Liver (tissue), 9 donors: ENCODE results near the gene FAM170B. TPM values are rescaled to one million over a fixed set of nuclear protein-coding genes. Genes with fewer than 3 reads are reported as not detected.
A peak's percentile ranks its signal among the peaks of the same experiment; 100 is the strongest.

ENCODE experiments used
- DNase-seq: peaks from one replicate; pipeline ENCODE4 v3.0.0-alpha.2; 2017; ENCODE audit warnings: low spot score
- H3K27ac ChIP-seq, 2 donors: one replicate each; pipeline ENCODE4 v1.7.0; 2013; ENCODE audit warnings: inconsistent platforms in 2 of 2, low read length in 2 of 2, control low read depth in 1 of 2, low read depth in 1 of 2, mild to moderate bottlenecking in 1 of 2
- H3K27me3 ChIP-seq, 4 donors: one replicate each; pipeline versions ENCODE4 v1.6.1 to v1.7.0; 2013; ENCODE audit warnings: low read length in 3 of 4, inconsistent platforms in 1 of 4, mild to moderate bottlenecking in 1 of 4, moderate library complexity in 1 of 4; ENCODE audit not compliant: control insufficient read depth in 4 of 4, insufficient read depth in 4 of 4
- H3K36me3 ChIP-seq, 4 donors: one replicate each; pipeline versions ENCODE4 v1.6.1 to v1.7.0; 2013; ENCODE audit warnings: low read length in 3 of 4, mild to moderate bottlenecking in 3 of 4, low read depth in 1 of 4, moderate library complexity in 1 of 4; ENCODE audit not compliant: control insufficient read depth in 4 of 4, insufficient read depth in 3 of 4
- H3K4me1 ChIP-seq, 4 donors: one replicate each; pipeline versions ENCODE4 v1.6.1 to v1.7.0; 2013; ENCODE audit warnings: low read length in 3 of 4, mild to moderate bottlenecking in 3 of 4, moderate library complexity in 1 of 4; ENCODE audit not compliant: control insufficient read depth in 4 of 4, insufficient read depth in 4 of 4
- H3K4me3 ChIP-seq, 3 donors: one replicate each; pipeline versions ENCODE4 v1.6.1 to v1.7.0; 2013; ENCODE audit warnings: low read length in 3 of 3, control low read depth in 1 of 3, low read depth in 1 of 3, mild to moderate bottlenecking in 1 of 3
- H3K9ac ChIP-seq, 2 donors: one replicate each; pipeline ENCODE4 v1.7.0; 2013; ENCODE audit warnings: low read length in 2 of 2, mild to moderate bottlenecking in 2 of 2, moderate library complexity in 2 of 2, control low read depth in 1 of 2, low read depth in 1 of 2
- H3K9me3 ChIP-seq, 4 donors: one replicate each; pipeline versions ENCODE4 v1.6.1 to v1.7.0; 2013; ENCODE audit warnings: low read length in 3 of 4; ENCODE audit not compliant: control insufficient read depth in 4 of 4
- ATF3 ChIP-seq: IDR thresholded peaks from 2 replicates; pipeline ENCODE4 v1.6.1; 2016; ENCODE audit warnings: antibody characterized with exemption
- CTCF ChIP-seq: fragments of 150-350 bp; IDR thresholded peaks from 2 replicates; pipeline ENCODE4 v1.5.1; 2017; ENCODE audit warnings: improper control_type of control experiment, low read depth, low read length; ENCODE audit not compliant: missing input control
- EGR1 ChIP-seq, 2 donors: IDR thresholded peaks; 2 replicates each; pipeline ENCODE4 v1.6.1; 2016 to 2018; ENCODE audit warnings: antibody characterized with exemption in 2 of 2, low read depth in 2 of 2
- FOXA1 ChIP-seq: IDR thresholded peaks from 2 replicates; pipeline ENCODE4 v1.6.1; 2016; ENCODE audit warnings: antibody characterized with exemption
- FOXA2 ChIP-seq: IDR thresholded peaks from 2 replicates; pipeline ENCODE4 v1.6.1; 2016; ENCODE audit warnings: antibody characterized with exemption
- GABPA ChIP-seq, 2 donors: IDR thresholded peaks in 1 of 2; conservative IDR thresholded peaks in 1 of 2; 2 replicates each; pipeline ENCODE4 v1.6.1; 2016; ENCODE audit warnings: antibody characterized with exemption in 2 of 2, mild to moderate bottlenecking in 1 of 2, moderate library complexity in 1 of 2
- HNF4A ChIP-seq, 2 donors: conservative IDR thresholded peaks; 2 replicates each; pipeline ENCODE4 v1.6.1; 2016; ENCODE audit warnings: antibody characterized with exemption in 2 of 2, mild to moderate bottlenecking in 2 of 2
- HNF4G ChIP-seq: IDR thresholded peaks from 2 replicates; pipeline ENCODE4 v1.6.1; 2016; ENCODE audit warnings: antibody characterized with exemption
- JUND ChIP-seq, 2 donors: IDR thresholded peaks; 2 replicates each; pipeline ENCODE4 v1.6.1; 2016; ENCODE audit warnings: antibody characterized with exemption in 2 of 2
- NR2F2 ChIP-seq: IDR thresholded peaks from 2 replicates; pipeline ENCODE4 v1.6.1; 2016; ENCODE audit warnings: antibody characterized with exemption
- RAD21 ChIP-seq, 2 donors: IDR thresholded peaks; 2 replicates each; pipeline ENCODE4 v1.6.1; 2016; ENCODE audit warnings: antibody characterized with exemption in 2 of 2, mild to moderate bottlenecking in 2 of 2
- REST ChIP-seq: IDR thresholded peaks from 2 replicates; pipeline ENCODE4 v1.6.1; 2016; ENCODE audit warnings: antibody characterized with exemption, mild to moderate bottlenecking
- RXRA ChIP-seq, 2 donors: IDR thresholded peaks; 2 replicates each; pipeline ENCODE4 v1.6.1; 2017 to 2018; ENCODE audit warnings: antibody characterized with exemption in 2 of 2, mild to moderate bottlenecking in 1 of 2
- TAF1 ChIP-seq: conservative IDR thresholded peaks from 2 replicates; pipeline ENCODE4 v1.6.1; 2016; ENCODE audit warnings: antibody characterized with exemption, mild to moderate bottlenecking
- YY1 ChIP-seq: IDR thresholded peaks from 2 replicates; pipeline ENCODE4 v1.6.1; 2016; ENCODE audit warnings: antibody characterized with exemption, mild to moderate bottlenecking
- ZBTB33 ChIP-seq: IDR thresholded peaks from 2 replicates; pipeline ENCODE4 v1.6.1; 2016; ENCODE audit warnings: antibody characterized with exemption
- WGBS: extraction: QIAGEN DNeasy Blood & Tissue Kit; methylation state at CpG from one replicate; pipeline ENCODE4 v1.1.7; 2013; 5-methylcytosine and 5-hydroxymethylcytosine counted together
- polyA plus RNA-seq, 2 donors: library from polyadenylated mRNA; stranded (reverse) in 1 of 2; unstranded in 1 of 2; fragments of 200-250 nt in 1 of 2; fragments of >200 nt in 1 of 2; fragmentation: Nextera tagmentation in 1 of 2; extraction: Ambion mirVana in 1 of 2; gene quantifications; one replicate each; pipeline versions ENCODE4 v1.2.1 to v1.2.3, GENCODE V29; 2013 to 2015
- total RNA-seq, 2 donors: library from RNA; depleted of rRNA; stranded (reverse); fragments of >200 nt; gene quantifications; one replicate each; pipeline ENCODE4 v1.2.3, GENCODE V29; 2014
- donor health status: healthy.
- donor health status: healthy.
- donor health status: healthy.
- donor health status: healthy.
- donor health status: healthy.

The FAM170B gene
- total and polyA plus RNA-seq, 4 donors: not detected

- H3K9ac ChIP-seq: no peak overlapping the region
- no peak overlapping the region for H3K27ac ChIP-seq
- H3K4me1 ChIP-seq: peaks cover 0 to 8% (median 4%) of the 10 kb centered on the region in 4 donors
- 86% methylated on average over 14 of the region's 14 CpGs for WGBS
- DNase-seq: peak; percentile 10
- H3K27me3 ChIP-seq: no peaks in the 10 kb centered on the region
- peak overlapping the region in 1 of 3 donors; percentile 74 for H3K4me3 ChIP-seq
- H3K36me3 ChIP-seq: no peaks in the 10 kb centered on the region
- no peaks in the 10 kb centered on the region for H3K9me3 ChIP-seq
- TF ChIP-seq FOXA1: no peak
- TF ChIP-seq CTCF: no peak
- no peak for TF ChIP-seq EGR1 (IDR thresholded peaks at IDR 0.05; ENCODE audit: low read depth in 2 of 2)
- no peak for TF ChIP-seq TAF1
- TF ChIP-seq JUND (IDR thresholded peaks at IDR 0.05): no peak
- no peak for TF ChIP-seq NR2F2
- TF ChIP-seq HNF4G: no peak
- TF ChIP-seq FOXA2: no peak
- TF ChIP-seq RXRA (IDR thresholded peaks at IDR 0.05): no peak
- TF ChIP-seq ZBTB33: no peak
- no peak for TF ChIP-seq ATF3
- TF ChIP-seq YY1: no peak
- no peak for TF ChIP-seq GABPA (IDR thresholded peaks at IDR 0.05 in 1 of 2, conservative IDR thresholded peaks at IDR 0.05 in 1 of 2)
- TF ChIP-seq HNF4A (conservative IDR thresholded peaks at IDR 0.05): no peak
- no peak for TF ChIP-seq RAD21 (IDR thresholded peaks at IDR 0.05)
- no peak for TF ChIP-seq REST
These were observed 17.9 kb downstream of the FAM170B start for GRCh38 chr10:49115796-49116508.
